GM18517 (cell line): ENCODE measurements around the gene TBP.
"Not testable (repeated sequence)": the region's sequence is repeated elsewhere in the genome, so short reads cannot be mapped to it uniquely, and the experiment has no call there.

Experiments used
- ATAC-seq: cut with Tn5 transposase; IDR thresholded peaks from one replicate; pipeline ENCODE4 v1.9.1; 2021; ENCODE audit warnings: mild to moderate bottlenecking, moderate library complexity; ENCODE audit not compliant: unreplicated experiment

The TBP gene

GRCh38 chr6:170597278-170597677 lies 43.1 kb downstream of the TBP start:
- ATAC-seq: no peak

GRCh38 chr6:170605574-170606259 lies 51.5 kb downstream of the TBP start:
- ATAC-seq: no peak

- not testable (repeated sequence) for ATAC-seq
These were observed 55.1 kb downstream of the TBP start for GRCh38 chr6:170609225-170609624.

GRCh38 chr6:170612256-170612804 lies 58.2 kb downstream of the TBP start:
- peak; percentile 67 for ATAC-seq

GRCh38 chr6:170616020-170616554 lies 61.9 kb downstream of the TBP start:
- ATAC-seq: not testable (repeated sequence)
